Tibial nerve (tissue), 4 donors: ENCODE results near the gene DUSP7.

Experiments
- CTCF ChIP-seq, 5 experiments: fragments of 200-600 bp in 3 of 5; fragments of 450-650 bp in 2 of 5; sonication (generic) in 3 of 5; IDR thresholded peaks; one replicate each; pipeline ENCODE4 v1.5.1; 2016 to 2019; ENCODE audit warnings: antibody characterized with exemption in 5 of 5, mild to moderate bottlenecking in 3 of 5, moderate library complexity in 2 of 5
- EP300 ChIP-seq, 2 donors: sonication (generic); formaldehyde crosslinking; IDR thresholded peaks; one replicate each; pipeline ENCODE4 v1.6.1; 2017; ENCODE audit warnings: antibody characterized with exemption in 2 of 2, mild to moderate bottlenecking in 1 of 2

- TF ChIP-seq CTCF (IDR thresholded peaks at IDR 0.05) (peak in 2 of 5 experiments; percentile 23 to 32), EP300 (IDR thresholded peaks at IDR 0.05) (no peak)
These were observed 1.5 kb downstream of the DUSP7 start for GRCh38 chr3:52054661-52055511.
